SK-N-SH treated with all-trans-retinoic acid at 6 μM for 48 hours (cell line): ENCODE measurements around the gene ZXDC.

Experiments used
- ATAC-seq: fragments of 200-7000 bp; cut with Tn5 transposase; 3 replicates; pipeline ENCODE4 v1.9.1; 2020; ENCODE audit warnings: mild to moderate bottlenecking, moderate library complexity
- ARNTL ChIP-seq: fragments of 450-650 bp; formaldehyde crosslinking; IDR thresholded peaks from 2 replicates; pipeline ENCODE4 v1.5.0; 2020; ENCODE audit warnings: low read depth, mild to moderate bottlenecking, moderate library complexity, borderline replicate concordance
- BACH2 ChIP-seq: fragments of 250-450 bp; sonication (Bioruptor Pico); IDR thresholded peaks from 2 replicates; pipeline ENCODE4 v1.9.0; 2021; ENCODE audit warnings: mild to moderate bottlenecking, borderline replicate concordance
- CSDC2 ChIP-seq: fragments of 250-450 bp; sonication (Bioruptor Pico); IDR thresholded peaks from 2 replicates; pipeline ENCODE4 v1.5.0; 2020; ENCODE audit warnings: mild to moderate bottlenecking, moderate library complexity
- ESRRG ChIP-seq: fragments of 250-450 bp; sonication (Bioruptor Pico); IDR thresholded peaks from 2 replicates; pipeline ENCODE4 v1.6.1; 2021; ENCODE audit warnings: mild to moderate bottlenecking
- ISL1 ChIP-seq: fragments of 250-450 bp; sonication (Bioruptor Pico); IDR thresholded peaks from 2 replicates; pipeline ENCODE4 v2.1.2; 2022; ENCODE audit warnings: mild to moderate bottlenecking, moderate library complexity
- OSR1 ChIP-seq: fragments of 250-450 bp; sonication (Bioruptor Pico); IDR thresholded peaks from 2 replicates; pipeline ENCODE4 v1.8.0; 2022; ENCODE audit warnings: moderate library complexity, mild to moderate bottlenecking, inconsistent platforms
- PPARA ChIP-seq: fragments of 250-450 bp; sonication (Bioruptor Pico); IDR thresholded peaks from 2 replicates; pipeline ENCODE4 v1.5.0; 2020; ENCODE audit warnings: mild to moderate bottlenecking, borderline replicate concordance
- RARB ChIP-seq: fragments of 250-450 bp; sonication (Bioruptor Pico); IDR thresholded peaks from 2 replicates; pipeline ENCODE4 v1.8.0; 2021; ENCODE audit warnings: mild to moderate bottlenecking, moderate library complexity
- SNAI2 ChIP-seq: fragments of 250-450 bp; sonication (Bioruptor Pico); IDR thresholded peaks from 2 replicates; pipeline ENCODE4 v1.5.0; 2020; ENCODE audit warnings: mild to moderate bottlenecking, moderate library complexity
- TCF4 ChIP-seq: fragments of 250-450 bp; sonication (Bioruptor Pico); IDR thresholded peaks from 2 replicates; pipeline ENCODE4 v1.8.0; 2021; ENCODE audit warnings: mild to moderate bottlenecking, moderate library complexity, borderline replicate concordance
- ZC3H10 ChIP-seq: fragments of 250-450 bp; sonication (Bioruptor Pico); IDR thresholded peaks from 2 replicates; pipeline ENCODE4 v1.5.1; 2021; ENCODE audit warnings: mild to moderate bottlenecking, moderate library complexity
- ZFP3 ChIP-seq: fragments of 250-450 bp; sonication (Bioruptor Pico); IDR thresholded peaks from 2 replicates; pipeline ENCODE4 v1.5.0; 2020; ENCODE audit warnings: mild to moderate bottlenecking, moderate library complexity
- ZFP30 ChIP-seq: fragments of 450-650 bp; formaldehyde crosslinking; IDR thresholded peaks from 2 replicates; pipeline ENCODE4 v1.5.0; 2022; ENCODE audit warnings: mild to moderate bottlenecking, moderate library complexity
- ZNF565 ChIP-seq: fragments of 450-650 bp; formaldehyde crosslinking; conservative IDR thresholded peaks from 2 replicates; pipeline ENCODE4 v1.5.0; 2020; ENCODE audit warnings: low read depth, mild to moderate bottlenecking, moderate library complexity
- ZNF70 ChIP-seq: fragments of 450-650 bp; formaldehyde crosslinking; IDR thresholded peaks from 2 replicates; pipeline ENCODE4 v1.5.0; 2020; ENCODE audit warnings: mild to moderate bottlenecking, moderate library complexity
- TF ChIP-seq, protein P1 (sequence below): fragments of 250-450 bp; sonication (Bioruptor Pico); IDR thresholded peaks from 2 replicates; pipeline ENCODE4 v1.8.0; 2021; ENCODE audit warnings: low read depth, mild to moderate bottlenecking, moderate library complexity, borderline replicate concordance
- TF ChIP-seq, protein P2 (sequence below): fragments of 250-450 bp; sonication (Bioruptor Pico); IDR thresholded peaks from 2 replicates; pipeline ENCODE4 v1.5.0; 2020; ENCODE audit warnings: mild to moderate bottlenecking, moderate library complexity
- TF ChIP-seq, protein P3 (sequence below): fragments of 250-450 bp; sonication (Bioruptor Pico); IDR thresholded peaks from 2 replicates; pipeline ENCODE4 v1.5.1; 2020; ENCODE audit warnings: low read depth, mild to moderate bottlenecking, moderate library complexity
- TF ChIP-seq, protein P4 (sequence below): fragments of 250-450 bp; sonication (Bioruptor Pico); IDR thresholded peaks from 2 replicates; pipeline ENCODE4 v1.8.0; 2020; ENCODE audit warnings: mild to moderate bottlenecking, moderate library complexity, borderline replicate concordance

ZXDC gene

DNA sequence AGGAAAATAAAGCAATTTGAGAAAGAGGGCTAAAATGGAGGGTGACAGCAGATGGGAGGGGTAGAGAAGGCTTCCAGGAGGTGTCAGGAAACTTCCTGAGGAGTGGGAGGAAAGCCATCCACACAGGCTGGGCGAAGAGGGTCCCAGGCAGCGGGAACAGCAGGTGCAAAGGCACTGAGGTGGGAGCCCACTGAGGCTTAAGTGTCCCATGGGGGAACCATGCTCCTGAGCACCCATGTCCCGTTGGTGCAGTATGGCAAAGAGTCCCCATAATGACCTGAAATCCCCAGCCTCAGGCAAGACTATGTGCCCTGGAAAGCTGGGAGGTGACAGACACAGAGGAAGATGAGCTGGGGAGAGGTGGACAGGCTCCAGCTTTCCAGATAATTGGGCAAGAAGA is 50.9 kb downstream of the ZXDC start:
- no peak for ATAC-seq
- no peak for TF ChIP-seq OSR1
- TF ChIP-seq, protein P1, sequence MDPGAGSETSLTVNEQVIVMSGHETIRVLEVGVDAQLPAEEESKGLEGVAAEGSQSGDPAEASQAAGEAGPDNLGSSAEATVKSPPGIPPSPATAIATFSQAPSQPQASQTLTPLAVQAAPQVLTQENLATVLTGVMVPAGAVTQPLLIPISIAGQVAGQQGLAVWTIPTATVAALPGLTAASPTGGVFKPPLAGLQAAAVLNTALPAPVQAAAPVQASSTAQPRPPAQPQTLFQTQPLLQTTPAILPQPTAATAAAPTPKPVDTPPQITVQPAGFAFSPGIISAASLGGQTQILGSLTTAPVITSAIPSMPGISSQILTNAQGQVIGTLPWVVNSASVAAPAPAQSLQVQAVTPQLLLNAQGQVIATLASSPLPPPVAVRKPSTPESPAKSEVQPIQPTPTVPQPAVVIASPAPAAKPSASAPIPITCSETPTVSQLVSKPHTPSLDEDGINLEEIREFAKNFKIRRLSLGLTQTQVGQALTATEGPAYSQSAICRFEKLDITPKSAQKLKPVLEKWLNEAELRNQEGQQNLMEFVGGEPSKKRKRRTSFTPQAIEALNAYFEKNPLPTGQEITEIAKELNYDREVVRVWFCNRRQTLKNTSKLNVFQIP (CRISPR knock-in tag) = no peak
- TF ChIP-seq SNAI2 (CRISPR knock-in tag) = no peak
- no peak for TF ChIP-seq ZFP30 (CRISPR knock-in tag)
- TF ChIP-seq, protein P2, sequence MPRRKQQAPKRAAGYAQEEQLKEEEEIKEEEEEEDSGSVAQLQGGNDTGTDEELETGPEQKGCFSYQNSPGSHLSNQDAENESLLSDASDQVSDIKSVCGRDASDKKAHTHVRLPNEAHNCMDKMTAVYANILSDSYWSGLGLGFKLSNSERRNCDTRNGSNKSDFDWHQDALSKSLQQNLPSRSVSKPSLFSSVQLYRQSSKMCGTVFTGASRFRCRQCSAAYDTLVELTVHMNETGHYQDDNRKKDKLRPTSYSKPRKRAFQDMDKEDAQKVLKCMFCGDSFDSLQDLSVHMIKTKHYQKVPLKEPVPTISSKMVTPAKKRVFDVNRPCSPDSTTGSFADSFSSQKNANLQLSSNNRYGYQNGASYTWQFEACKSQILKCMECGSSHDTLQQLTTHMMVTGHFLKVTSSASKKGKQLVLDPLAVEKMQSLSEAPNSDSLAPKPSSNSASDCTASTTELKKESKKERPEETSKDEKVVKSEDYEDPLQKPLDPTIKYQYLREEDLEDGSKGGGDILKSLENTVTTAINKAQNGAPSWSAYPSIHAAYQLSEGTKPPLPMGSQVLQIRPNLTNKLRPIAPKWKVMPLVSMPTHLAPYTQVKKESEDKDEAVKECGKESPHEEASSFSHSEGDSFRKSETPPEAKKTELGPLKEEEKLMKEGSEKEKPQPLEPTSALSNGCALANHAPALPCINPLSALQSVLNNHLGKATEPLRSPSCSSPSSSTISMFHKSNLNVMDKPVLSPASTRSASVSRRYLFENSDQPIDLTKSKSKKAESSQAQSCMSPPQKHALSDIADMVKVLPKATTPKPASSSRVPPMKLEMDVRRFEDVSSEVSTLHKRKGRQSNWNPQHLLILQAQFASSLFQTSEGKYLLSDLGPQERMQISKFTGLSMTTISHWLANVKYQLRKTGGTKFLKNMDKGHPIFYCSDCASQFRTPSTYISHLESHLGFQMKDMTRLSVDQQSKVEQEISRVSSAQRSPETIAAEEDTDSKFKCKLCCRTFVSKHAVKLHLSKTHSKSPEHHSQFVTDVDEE (CRISPR knock-in tag) = no peak
- no peak for TF ChIP-seq BACH2 (CRISPR knock-in tag)
- no peak for TF ChIP-seq CSDC2 (CRISPR knock-in tag)
- no peak for TF ChIP-seq ZNF565 (CRISPR knock-in tag)
- no peak for TF ChIP-seq ISL1 (CRISPR knock-in tag)
- TF ChIP-seq ESRRG (CRISPR knock-in tag) = no peak

DNA sequence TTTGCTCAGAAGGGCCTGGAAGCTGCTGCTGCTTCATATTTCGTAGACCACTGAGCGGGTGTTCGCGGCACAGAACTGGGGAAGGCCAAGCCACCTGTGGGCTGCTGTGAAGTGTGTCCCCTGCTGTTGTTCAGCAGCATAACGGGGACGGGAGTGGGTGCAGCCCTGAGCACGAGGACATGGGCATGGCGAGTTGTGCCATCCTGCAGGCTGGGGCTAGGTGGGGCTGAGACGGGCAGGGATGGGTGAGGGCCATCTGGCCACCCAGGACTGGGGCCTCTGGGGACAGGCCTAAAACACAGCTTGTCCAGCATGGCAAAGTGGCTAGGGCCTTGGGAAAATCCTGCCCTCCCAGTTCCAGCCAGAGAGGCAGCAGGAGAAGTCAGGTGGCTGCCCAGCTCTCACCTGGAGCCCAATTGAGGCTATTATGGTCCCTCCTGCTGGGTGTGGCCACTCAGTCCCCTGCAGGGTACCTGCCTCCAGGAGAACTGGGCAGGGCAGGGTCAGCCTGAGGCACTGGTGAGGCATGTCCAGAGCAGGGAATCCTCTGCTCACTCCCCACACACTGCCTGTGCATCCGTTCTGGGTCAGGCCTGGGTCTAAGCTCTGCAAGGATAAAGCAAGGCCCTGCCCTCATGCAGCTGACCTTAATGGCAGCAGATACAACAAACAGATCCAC is 51.5 kb downstream of the ZXDC start:
- TF ChIP-seq BACH2 (CRISPR knock-in tag) = no peak
- TF ChIP-seq ISL1 (CRISPR knock-in tag) = no peak
- TF ChIP-seq, protein P3, sequence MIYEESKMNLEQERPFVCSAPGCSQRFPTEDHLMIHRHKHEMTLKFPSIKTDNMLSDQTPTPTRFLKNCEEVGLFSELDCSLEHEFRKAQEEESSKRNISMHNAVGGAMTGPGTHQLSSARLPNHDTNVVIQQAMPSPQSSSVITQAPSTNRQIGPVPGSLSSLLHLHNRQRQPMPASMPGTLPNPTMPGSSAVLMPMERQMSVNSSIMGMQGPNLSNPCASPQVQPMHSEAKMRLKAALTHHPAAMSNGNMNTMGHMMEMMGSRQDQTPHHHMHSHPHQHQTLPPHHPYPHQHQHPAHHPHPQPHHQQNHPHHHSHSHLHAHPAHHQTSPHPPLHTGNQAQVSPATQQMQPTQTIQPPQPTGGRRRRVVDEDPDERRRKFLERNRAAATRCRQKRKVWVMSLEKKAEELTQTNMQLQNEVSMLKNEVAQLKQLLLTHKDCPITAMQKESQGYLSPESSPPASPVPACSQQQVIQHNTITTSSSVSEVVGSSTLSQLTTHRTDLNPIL (CRISPR knock-in tag) = no peak
- no peak for TF ChIP-seq ARNTL
- no peak for ATAC-seq

DNA sequence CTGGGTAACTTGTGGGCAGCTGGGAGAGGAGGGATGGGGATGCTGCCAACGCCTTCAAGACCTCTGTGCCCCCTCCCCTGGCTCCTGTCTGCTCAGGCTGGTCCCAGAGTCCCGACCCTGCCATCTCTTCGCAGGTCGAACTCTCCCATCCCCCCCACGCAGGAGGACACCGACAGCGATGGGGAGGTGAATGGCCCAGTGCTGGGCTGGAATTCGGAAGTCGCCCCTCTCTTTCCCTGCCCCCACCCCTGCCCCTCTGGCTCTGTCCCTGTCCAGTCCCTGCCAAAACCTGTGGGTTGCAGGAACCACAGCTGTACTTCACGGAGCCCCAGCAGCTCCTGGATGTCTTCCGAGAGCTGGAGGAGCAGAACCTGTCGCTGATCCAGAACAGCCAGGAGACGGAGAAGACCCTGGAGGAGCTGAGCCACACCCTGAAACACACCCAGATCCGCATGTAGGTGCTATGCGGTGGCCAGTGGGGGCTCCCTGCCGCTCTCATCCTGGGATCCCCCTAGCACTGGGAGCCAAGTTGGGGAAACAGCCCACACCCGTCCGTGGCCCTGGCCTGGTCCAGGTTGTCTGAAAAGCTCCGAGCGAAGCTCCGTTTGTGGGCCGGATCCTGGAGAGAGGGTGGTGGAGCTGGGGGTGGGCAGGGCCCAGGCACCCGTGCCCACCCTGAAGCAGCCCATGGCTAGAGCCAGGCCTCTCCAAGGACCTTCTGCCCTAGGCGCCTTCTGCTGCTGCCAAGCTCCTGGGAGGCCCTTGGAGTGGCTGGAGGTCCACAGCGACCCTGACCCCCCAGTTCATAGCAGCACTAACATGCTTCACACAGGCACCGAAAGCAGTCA is 52.3 kb downstream of the ZXDC start:
- ATAC-seq = no peak
- TF ChIP-seq, protein P4, sequence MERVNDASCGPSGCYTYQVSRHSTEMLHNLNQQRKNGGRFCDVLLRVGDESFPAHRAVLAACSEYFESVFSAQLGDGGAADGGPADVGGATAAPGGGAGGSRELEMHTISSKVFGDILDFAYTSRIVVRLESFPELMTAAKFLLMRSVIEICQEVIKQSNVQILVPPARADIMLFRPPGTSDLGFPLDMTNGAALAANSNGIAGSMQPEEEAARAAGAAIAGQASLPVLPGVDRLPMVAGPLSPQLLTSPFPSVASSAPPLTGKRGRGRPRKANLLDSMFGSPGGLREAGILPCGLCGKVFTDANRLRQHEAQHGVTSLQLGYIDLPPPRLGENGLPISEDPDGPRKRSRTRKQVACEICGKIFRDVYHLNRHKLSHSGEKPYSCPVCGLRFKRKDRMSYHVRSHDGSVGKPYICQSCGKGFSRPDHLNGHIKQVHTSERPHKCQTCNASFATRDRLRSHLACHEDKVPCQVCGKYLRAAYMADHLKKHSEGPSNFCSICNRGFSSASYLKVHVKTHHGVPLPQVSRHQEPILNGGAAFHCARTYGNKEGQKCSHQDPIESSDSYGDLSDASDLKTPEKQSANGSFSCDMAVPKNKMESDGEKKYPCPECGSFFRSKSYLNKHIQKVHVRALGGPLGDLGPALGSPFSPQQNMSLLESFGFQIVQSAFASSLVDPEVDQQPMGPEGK (CRISPR knock-in tag) = no peak
- TF ChIP-seq PPARA (CRISPR knock-in tag) (no peak), CSDC2 (CRISPR knock-in tag) (no peak)

DNA sequence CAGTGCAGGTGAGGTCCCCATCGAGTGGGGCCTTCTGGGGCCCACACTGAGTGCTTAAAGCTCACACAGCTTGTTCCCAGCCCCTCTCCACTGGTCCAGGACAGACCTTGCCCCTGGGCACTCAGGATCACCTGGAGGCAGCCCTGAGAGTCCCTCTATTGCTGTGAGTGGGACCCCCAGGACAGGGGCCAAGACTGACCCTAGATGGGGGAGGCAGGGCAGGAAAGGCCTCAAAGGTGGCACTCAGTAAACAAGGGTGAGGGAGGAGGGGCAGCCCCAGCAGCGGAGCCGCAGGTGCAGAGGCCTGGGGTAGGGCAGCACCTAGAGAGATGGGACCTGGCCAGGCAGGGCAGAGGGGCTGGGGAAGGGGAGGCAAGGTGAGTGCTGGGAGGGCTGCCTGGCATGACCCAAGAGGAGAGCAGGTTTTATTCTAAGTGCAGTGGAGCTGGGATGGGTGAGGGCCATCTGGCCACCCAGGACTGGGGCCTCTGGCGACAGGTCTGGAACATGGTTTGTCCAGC is 53.1 kb downstream of the ZXDC start:
- no peak for ATAC-seq
- TF ChIP-seq ZNF565 (CRISPR knock-in tag) = no peak
- no peak for TF ChIP-seq CSDC2 (CRISPR knock-in tag)
- TF ChIP-seq ZFP3 (CRISPR knock-in tag) = no peak
- TF ChIP-seq RARB (CRISPR knock-in tag) = no peak
- TF ChIP-seq ZC3H10 (CRISPR knock-in tag) = no peak
- TF ChIP-seq ZNF70 (CRISPR knock-in tag) = no peak
- TF ChIP-seq, protein P4 (CRISPR knock-in tag) = no peak
- TF ChIP-seq TCF4 (CRISPR knock-in tag) = no peak
- TF ChIP-seq ARNTL = no peak
- no peak for TF ChIP-seq OSR1
